ENCODE measurements around the gene THRB. TPM values are rescaled to one million over a fixed set of nuclear protein-coding genes. Genes with fewer than 3 reads are reported as not detected.

The THRB gene
- total RNA-seq, 1 donor from 2014 or later, result 27.2 TPM

- intact Hi-C loops (cut with DNase I), result no loop called here
- no peak for DNase-seq (ENCODE audit: low spot score)
These were observed 302.7 kb downstream of the THRB start for GRCh38 chr3:24191801-24192403.

GRCh38 chr3:24190256-24190655, 304.4 kb downstream of the THRB start:
- DNase-seq (ENCODE audit: low spot score), result no peak

GRCh38 chr3:24185738-24186384, 308.8 kb downstream of the THRB start:
- intact Hi-C loops (cut with DNase I), result loop anchor here (2.0 to 10.0 kb wide), 2 partner anchors 53 to 121 kb away; no protein-coding TSS in a partner anchor
- no peak for DNase-seq (ENCODE audit: low spot score)

More at GRCh38 chr3:24190256-24190655, 304.4 kb downstream of the THRB start:
- intact Hi-C loops (cut with DNase I), result no loop called here

DNA sequence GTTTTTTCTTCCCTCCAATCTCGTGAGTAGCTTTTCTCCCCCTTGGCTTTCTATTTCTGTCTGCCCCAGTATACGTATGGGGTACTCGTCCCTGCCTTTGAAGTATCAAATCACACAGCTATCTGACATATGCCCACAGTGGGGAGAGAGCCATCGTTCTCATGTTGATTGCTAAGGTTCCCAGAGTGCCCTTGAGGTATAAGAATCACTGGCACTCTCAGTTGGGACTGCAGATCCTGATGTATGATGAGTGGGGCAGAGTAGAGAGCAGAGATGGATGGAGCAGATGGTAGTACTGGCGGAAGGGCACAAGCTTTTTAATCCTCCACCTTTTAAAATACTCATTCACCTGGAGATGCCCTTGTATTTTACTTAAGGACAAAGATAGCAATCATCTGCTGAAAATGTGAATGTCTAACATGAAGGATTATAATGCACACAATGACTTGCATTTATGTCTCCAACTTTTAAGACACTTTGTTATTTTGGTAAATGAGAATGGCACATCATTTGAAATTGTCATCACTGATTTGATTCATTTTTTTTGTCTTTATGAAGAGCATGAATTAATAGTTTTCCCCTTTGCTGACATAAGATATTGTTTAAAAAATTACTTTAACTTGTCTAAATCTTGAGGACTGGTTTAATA, 310.0 kb downstream of the THRB start:
- intact Hi-C loops (cut with DNase I), result loop anchor here (10.0 kb wide), 1 partner anchor 120 kb away; no protein-coding TSS in a partner anchor
- DNase-seq (ENCODE audit: low spot score), result no peak

GRCh38 chr3:24182756-24183155, 311.9 kb downstream of the THRB start:
- intact Hi-C loops (cut with DNase I), result loop anchor here (10.0 kb wide), 1 partner anchor 118 kb away; no protein-coding TSS in a partner anchor

DNA sequence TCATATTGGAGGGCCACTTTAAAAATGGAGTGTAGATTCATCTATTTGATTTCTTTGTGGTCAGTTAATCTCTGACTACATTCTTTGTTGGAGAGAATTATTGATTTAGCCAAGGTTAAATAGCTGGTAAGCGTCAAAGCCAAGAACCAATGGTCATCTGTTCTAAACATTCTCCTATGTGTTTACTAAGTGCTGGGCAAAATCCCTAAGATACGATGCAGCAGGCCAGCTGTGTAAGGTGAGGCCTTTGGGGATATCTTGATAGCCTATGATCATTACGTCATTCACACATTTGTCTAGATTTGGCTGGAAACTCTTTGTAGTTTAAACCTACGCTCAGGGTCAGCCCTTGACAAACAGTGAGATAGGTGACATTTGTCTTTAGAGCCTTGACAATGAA, 313.4 kb downstream of the THRB start:
- intact Hi-C loops (cut with DNase I), result loop anchor here (10.0 kb wide), 1 partner anchor 116 kb away; no protein-coding TSS in a partner anchor
- no peak for DNase-seq (ENCODE audit: low spot score)

More at GRCh38 chr3:24182756-24183155, 311.9 kb downstream of the THRB start:
- DNase-seq (ENCODE audit: low spot score), result no peak

GRCh38 chr3:24180616-24181015, 314.0 kb downstream of the THRB start:
- intact Hi-C loops (cut with DNase I), result loop anchor here (10.0 kb wide), 1 partner anchor 116 kb away; no protein-coding TSS in a partner anchor
- DNase-seq (ENCODE audit: low spot score), result no peak

GRCh38 chr3:24177201-24177600, 317.4 kb downstream of the THRB start:
- intact Hi-C loops (cut with DNase I), result no loop called here
- no peak for DNase-seq (ENCODE audit: low spot score)

- intact Hi-C loops (cut with DNase I), result no loop called here
These were observed 320.0 kb downstream of the THRB start for GRCh38 chr3:24174614-24175013.

GRCh38 chr3:24168977-24169376, 325.7 kb downstream of the THRB start:
- intact Hi-C loops (cut with DNase I), result no loop called here
- DNase-seq (ENCODE audit: low spot score), result no peak

More at GRCh38 chr3:24174614-24175013, 320.0 kb downstream of the THRB start:
- no peak for DNase-seq (ENCODE audit: low spot score)

GRCh38 chr3:24167429-24167828, 327.2 kb downstream of the THRB start:
- intact Hi-C loops (cut with DNase I), result no loop called here
- DNase-seq (ENCODE audit: low spot score), result no peak

- DNase-seq (ENCODE audit: low spot score), result no peak
- intact Hi-C loops (cut with DNase I), result no loop called here
These were observed 328.1 kb downstream of the THRB start for GRCh38 chr3:24166515-24166914.

- no peak for DNase-seq (ENCODE audit: low spot score)
- intact Hi-C loops (cut with DNase I), result no loop called here
These were observed 329.1 kb downstream of the THRB start for GRCh38 chr3:24165603-24165982.

DNA sequence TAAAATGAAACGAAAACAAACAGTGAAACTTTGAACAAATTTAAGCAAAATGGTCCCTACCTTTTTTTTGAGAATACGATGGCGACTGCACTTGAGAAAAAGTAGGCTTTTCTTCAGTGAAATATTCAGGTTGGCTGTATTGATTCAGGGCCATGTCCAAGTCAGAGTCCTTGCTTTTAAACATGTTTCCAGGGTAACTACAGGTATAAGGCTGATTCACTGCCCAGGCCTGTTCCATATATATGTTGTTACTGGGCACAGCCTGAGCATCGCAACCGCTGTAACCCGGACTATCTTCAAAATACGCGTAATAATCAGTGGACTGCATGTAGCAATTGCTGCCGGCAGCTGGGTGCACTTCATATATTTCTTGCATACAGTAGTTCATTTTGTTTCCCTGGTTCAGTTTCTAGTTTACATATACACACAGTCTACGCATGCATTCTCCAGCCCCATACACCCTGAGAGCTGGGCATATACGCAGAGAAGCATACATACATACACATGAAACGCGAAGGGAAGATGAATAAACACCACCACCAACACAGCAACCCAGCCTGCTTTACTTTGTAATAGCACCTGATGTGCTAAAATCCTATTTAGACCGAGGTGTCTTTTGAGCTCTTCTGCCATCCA, 329.6 kb downstream of the THRB start:
- intact Hi-C loops (cut with DNase I), result no loop called here
- DNase-seq (ENCODE audit: low spot score), result no peak

DNA sequence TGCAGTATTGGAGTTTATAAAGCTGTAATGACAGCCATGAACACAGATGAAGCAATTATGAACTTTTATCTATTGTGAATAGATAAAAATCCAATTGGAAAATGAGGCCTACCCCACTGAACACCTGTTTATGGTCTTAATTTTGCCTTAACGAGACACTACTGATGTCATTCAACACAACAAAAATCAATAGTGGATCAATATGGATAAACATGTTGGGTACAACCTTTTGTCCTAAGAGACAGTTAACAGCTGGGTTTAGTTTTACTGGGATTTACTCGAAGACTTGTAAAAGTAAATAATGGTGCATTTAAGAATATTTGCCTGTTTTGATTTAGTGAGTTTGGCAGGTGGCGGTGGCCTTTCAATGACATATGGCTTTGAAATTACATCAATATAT, 331.7 kb downstream of the THRB start:
- DNase-seq (ENCODE audit: low spot score), result no peak
- intact Hi-C loops (cut with DNase I), result no loop called here

DNA sequence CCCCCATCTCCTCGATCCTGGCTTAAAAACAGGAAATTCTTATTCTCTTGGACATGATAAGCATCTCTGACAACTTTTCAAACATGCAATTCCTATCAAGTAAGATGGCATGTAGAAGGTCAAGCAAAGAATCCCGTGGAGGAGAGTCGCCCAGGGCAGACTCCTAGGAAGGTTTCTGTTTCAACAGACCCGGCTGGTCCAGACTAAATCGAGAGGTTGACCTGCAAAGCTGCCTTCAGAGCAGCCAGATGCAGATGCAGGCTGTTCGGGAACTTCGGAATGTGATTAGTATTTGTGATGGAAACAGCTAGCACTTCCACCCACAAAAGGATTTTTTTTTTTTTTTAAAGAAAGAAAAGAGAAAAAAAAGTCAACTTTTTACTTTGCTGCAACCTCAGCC, 332.8 kb downstream of the THRB start:
- no peak for DNase-seq (ENCODE audit: low spot score)
- intact Hi-C loops (cut with DNase I), result no loop called here

- no peak for DNase-seq (ENCODE audit: low spot score)
- intact Hi-C loops (cut with DNase I), result no loop called here
These were observed 334.1 kb downstream of the THRB start for GRCh38 chr3:24160424-24161095.

DNA sequence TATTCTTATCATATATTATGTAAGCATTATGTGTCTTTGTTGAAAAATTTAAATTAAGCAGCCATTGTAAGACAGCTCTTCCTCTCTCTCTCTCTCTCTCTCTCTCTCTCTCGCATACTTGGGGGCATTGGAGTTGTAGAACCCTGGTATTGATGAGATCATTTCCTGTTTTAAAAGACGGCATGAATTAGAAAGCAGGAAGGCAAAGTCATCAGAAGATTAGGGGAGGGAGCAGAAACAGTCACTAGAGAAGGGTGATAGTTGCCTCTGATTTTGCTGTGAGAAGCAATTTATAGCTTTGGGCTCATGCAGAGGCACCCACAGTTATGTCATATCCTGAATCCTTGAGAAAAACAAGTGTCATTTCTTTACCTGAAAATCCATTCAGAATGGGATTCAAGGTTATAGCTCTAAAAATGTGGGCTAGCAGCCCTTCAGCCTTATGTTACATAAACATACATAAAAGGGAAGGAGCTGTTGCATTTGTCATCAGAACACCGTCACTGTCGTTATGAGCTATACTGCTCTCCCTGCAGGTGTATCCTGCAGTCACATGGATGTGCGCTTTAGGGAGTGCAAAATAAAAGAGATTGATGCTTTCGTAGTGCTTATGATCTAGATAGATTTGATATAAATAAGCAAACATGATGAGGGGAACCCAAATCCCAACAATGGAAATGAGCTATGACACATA, 335.7 kb downstream of the THRB start:
- intact Hi-C loops (cut with DNase I), result no loop called here
- DNase-seq (ENCODE audit: low spot score), result no peak

GRCh38 chr3:24157106-24157505, 337.5 kb downstream of the THRB start:
- DNase-seq (ENCODE audit: low spot score), result no peak
- intact Hi-C loops (cut with DNase I), result no loop called here
